H9 (cell line): Measurements from ENCODE around the gene CFL1. TPM values are rescaled to one million over a fixed set of nuclear protein-coding genes. Genes with fewer than 3 reads are reported as not detected.

Source experiments
- DNase-seq: peaks from one replicate; pipeline ENCODE4 v3.0.0-alpha.2; 2017
- H2AFZ ChIP-seq: one replicate; pipeline ENCODE4 v1.6.1; 2013; ENCODE audit warnings: mild to moderate bottlenecking, low read length, control low read depth, moderate library complexity
- H2AK5ac ChIP-seq: 2 replicates; pipeline ENCODE4 v1.6.1; 2013; ENCODE audit warnings: low read length, control low read depth, mixed read lengths; ENCODE audit not compliant: insufficient read length
- H2BK120ac ChIP-seq: one replicate; pipeline ENCODE4 v1.6.1; 2013; ENCODE audit warnings: low read depth, mild to moderate bottlenecking, low read length, control low read depth, inconsistent platforms; ENCODE audit not compliant: poor library complexity, severe bottlenecking
- H2BK12ac ChIP-seq: 2 replicates; pipeline ENCODE4 v1.6.1; 2013; ENCODE audit warnings: low read length, control low read depth, mixed read lengths, low read depth; ENCODE audit not compliant: insufficient read length
- H2BK15ac ChIP-seq: 2 replicates; pipeline ENCODE4 v1.6.1; 2013; ENCODE audit warnings: low read depth, low read length, control low read depth
- H2BK20ac ChIP-seq: one replicate; pipeline ENCODE4 v1.6.1; 2013; ENCODE audit warnings: low read depth, mild to moderate bottlenecking, low read length, control low read depth, inconsistent platforms; ENCODE audit not compliant: poor library complexity, severe bottlenecking
- H2BK5ac ChIP-seq: 2 replicates; pipeline ENCODE4 v1.6.1; 2013; ENCODE audit warnings: low read length, control low read depth, mixed read lengths; ENCODE audit not compliant: insufficient read length
- H3K14ac ChIP-seq: 2 replicates; pipeline ENCODE4 v1.6.1; 2013; ENCODE audit warnings: low read length, control low read depth; ENCODE audit not compliant: insufficient read depth
- H3K18ac ChIP-seq: 2 replicates; pipeline ENCODE4 v1.6.1; 2013; ENCODE audit warnings: low read depth, mild to moderate bottlenecking, mixed read lengths, low read length, control low read depth; ENCODE audit not compliant: insufficient read length
- H3K23ac ChIP-seq: 2 replicates; pipeline ENCODE4 v1.6.1; 2013; ENCODE audit warnings: low read length, control low read depth, mixed read lengths, low read depth; ENCODE audit not compliant: insufficient read length
- H3K23me2 ChIP-seq: 2 replicates; pipeline ENCODE4 v1.6.1; 2013; ENCODE audit warnings: low read depth, mild to moderate bottlenecking, mixed read lengths, low read length, control low read depth; ENCODE audit not compliant: insufficient read length, poor library complexity, severe bottlenecking
- H3K27ac ChIP-seq: 2 replicates; pipeline ENCODE4 v1.5.1; 2013; ENCODE audit warnings: low read length, control low read depth, mixed read lengths, low read depth; ENCODE audit not compliant: insufficient read length
- H3K27me3 ChIP-seq: 2 replicates; pipeline ENCODE4 v1.6.1; 2013; ENCODE audit warnings: low read length, control low read depth, inconsistent platforms; ENCODE audit not compliant: insufficient read depth
- H3K4ac ChIP-seq: 2 replicates; pipeline ENCODE4 v1.6.1; 2013; ENCODE audit warnings: low read depth, mild to moderate bottlenecking, control low read depth, inconsistent platforms, low read length, moderate library complexity
- H3K4me1 ChIP-seq: 2 replicates; pipeline ENCODE4 v1.6.1; 2013; ENCODE audit warnings: low read length, control low read depth, inconsistent platforms; ENCODE audit not compliant: insufficient read depth
- H3K4me2 ChIP-seq: 2 replicates; pipeline ENCODE4 v1.6.1; 2013; ENCODE audit warnings: low read length, control low read depth, mixed read lengths; ENCODE audit not compliant: insufficient read length, insufficient read depth
- H3K56ac ChIP-seq: 2 replicates; pipeline ENCODE4 v1.6.1; 2013; ENCODE audit warnings: low read depth, mild to moderate bottlenecking, mixed read lengths, low read length, control low read depth; ENCODE audit not compliant: insufficient read length
- H3K79me1 ChIP-seq: 2 replicates; pipeline ENCODE4 v1.6.1; 2013; ENCODE audit warnings: low read depth, mild to moderate bottlenecking, moderate library complexity, low read length, control low read depth, inconsistent platforms; ENCODE audit not compliant: insufficient read depth, poor library complexity, severe bottlenecking
- H3K79me2 ChIP-seq: 2 replicates; pipeline ENCODE4 v1.6.1; 2013; ENCODE audit warnings: low read length, control low read depth, inconsistent platforms; ENCODE audit not compliant: insufficient read depth
- H3K9ac ChIP-seq: 2 replicates; pipeline ENCODE4 v1.6.1; 2013; ENCODE audit warnings: low read length, control low read depth, mixed read lengths; ENCODE audit not compliant: insufficient read length; ENCODE audit errors: extremely low read depth
- H3K9me3 ChIP-seq: one replicate; pipeline ENCODE4 v1.6.1; 2013; ENCODE audit warnings: low read depth, low read length, inconsistent platforms; ENCODE audit not compliant: control insufficient read depth
- H3T11ph ChIP-seq: one replicate; pipeline ENCODE4 v1.6.1; 2013; ENCODE audit warnings: mild to moderate bottlenecking, low read length, control low read depth, inconsistent platforms
- H4K20me1 ChIP-seq: one replicate; pipeline ENCODE4 v1.6.1; 2013; ENCODE audit not compliant: control insufficient read depth, insufficient read length, insufficient read depth
- H4K5ac ChIP-seq: 2 replicates; pipeline ENCODE4 v1.6.1; 2013; ENCODE audit warnings: low read depth, mild to moderate bottlenecking, mixed read lengths, low read length, control low read depth; ENCODE audit not compliant: insufficient read length
- H4K8ac ChIP-seq: replicated peaks from 2 replicates; pipeline ENCODE4 v1.6.1; 2013; ENCODE audit warnings: low read length, control low read depth, mixed read lengths, low read depth; ENCODE audit not compliant: insufficient read length
- H4K91ac ChIP-seq: 2 replicates; pipeline ENCODE4 v1.6.1; 2013; ENCODE audit warnings: low read depth, mild to moderate bottlenecking, moderate library complexity, mixed read lengths, low read length, control low read depth; ENCODE audit not compliant: insufficient read length
- H3K27ac Mint-ChIP-seq, 3 experiments: 2 replicates in 2 of 3; 3 replicates in 1 of 3; pipeline ENCODE4 v1.8.0; 2020 to 2021; ENCODE audit warnings: mixed read lengths in 3 of 3, mild to moderate bottlenecking in 1 of 3, moderate library complexity in 1 of 3
- H3K27me3 Mint-ChIP-seq: 2 replicates; pipeline ENCODE4 v1.8.0; 2021; ENCODE audit warnings: low read depth, mild to moderate bottlenecking, moderate library complexity, mixed read lengths
- H3K36me3 Mint-ChIP-seq, 3 experiments: 2 replicates in 2 of 3; 3 replicates in 1 of 3; pipeline ENCODE4 v1.8.0; 2020 to 2021; ENCODE audit warnings: low read depth in 3 of 3, mixed read lengths in 3 of 3; ENCODE audit not compliant: insufficient read depth in 1 of 3
- H3K4me1 Mint-ChIP-seq, 2 experiments: 2 replicates each; pipeline ENCODE4 v1.8.0; 2020; ENCODE audit warnings: mixed read lengths in 2 of 2
- H3K4me3 Mint-ChIP-seq, 2 experiments: 2 replicates in 1 of 2; 3 replicates in 1 of 2; pipeline ENCODE4 v1.8.0; 2020 to 2021; ENCODE audit warnings: mild to moderate bottlenecking in 2 of 2, mixed read lengths in 2 of 2, moderate library complexity in 1 of 2
- H3K9me3 Mint-ChIP-seq, 2 experiments: 2 replicates in 1 of 2; 3 replicates in 1 of 2; pipeline ENCODE4 v1.8.0; 2020; ENCODE audit warnings: mild to moderate bottlenecking in 2 of 2, mixed read lengths in 2 of 2, moderate library complexity in 1 of 2
- whole genome bisulfite sequencing: extraction: QIAGEN DNeasy Blood & Tissue Kit; methylation state at CpG from one replicate; pipeline ENCODE4 v1.1.7; 2013; ENCODE audit warnings: missing lambda C conversion rate, low lambda C conversion rate, mixed read lengths; ENCODE audit not compliant: insufficient read length; ENCODE audit errors: extremely low coverage; 5-methylcytosine and 5-hydroxymethylcytosine counted together
- total RNA-seq: library from RNA; stranded (reverse); gene quantifications from 2 replicates; pipeline ENCODE4 v1.2.1, GENCODE V29; 2021
- TF ChIP-seq, protein P1 (sequence below): fragments of 200-600 bp; sonication (generic); conservative IDR thresholded peaks from 3 replicates; pipeline ENCODE4 v1.8.0; 2021; ENCODE audit warnings: antibody characterized with exemption, mild to moderate bottlenecking

The CFL1 gene
- total RNA-seq, 1 experiment from 2014 or later = 1,107 TPM

DNA sequence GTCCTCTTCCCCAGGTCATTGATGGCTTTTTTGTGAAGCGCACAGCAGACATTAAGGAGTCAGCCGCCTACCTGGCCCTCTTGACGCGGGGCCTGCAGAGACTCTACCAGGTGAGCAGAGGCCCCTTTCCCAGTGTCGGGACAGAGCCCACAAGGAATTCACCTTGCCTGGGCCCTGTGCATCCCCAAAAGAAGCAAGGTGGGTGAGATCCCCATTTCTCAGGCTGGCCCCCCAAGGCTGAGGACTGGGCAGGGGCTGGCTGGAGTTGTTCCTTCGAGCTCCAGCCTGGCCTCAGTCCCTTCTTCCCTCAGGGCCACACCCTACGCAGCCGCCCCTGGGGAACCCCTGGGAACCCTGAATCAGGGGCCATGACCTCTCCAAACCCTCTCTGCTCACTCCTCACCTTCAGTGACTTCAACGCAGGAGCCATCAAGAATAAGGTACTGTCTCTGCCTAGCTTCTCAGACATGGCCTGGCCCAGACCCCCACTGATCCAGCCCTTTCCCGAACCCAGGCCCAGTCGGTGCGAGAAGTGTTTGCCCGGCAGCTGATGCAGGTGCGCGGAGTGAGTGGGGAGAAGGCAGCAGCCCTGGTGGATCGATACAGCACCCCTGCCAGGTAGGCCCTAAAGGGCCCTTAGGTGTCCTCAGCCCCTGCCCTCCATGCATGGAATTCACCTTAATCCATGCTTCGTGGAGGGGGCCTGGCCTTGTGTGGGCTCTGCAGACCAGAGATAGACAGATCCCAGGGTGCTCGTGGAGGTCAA lies 6.9 kb upstream of the CFL1 start:
- H3T11ph ChIP-seq = no peak overlapping the region
- no peak overlapping the region for H3K23ac ChIP-seq
- no peak overlapping the region for H3K4ac ChIP-seq
- H3K4me1 ChIP-seq = no peaks in the 10 kb centered on the region
- no peak overlapping the region for H2BK12ac ChIP-seq
- H4K8ac ChIP-seq = no peak overlapping the region
- no peaks in the 10 kb centered on the region for H3K79me2 ChIP-seq
- TF ChIP-seq, protein P1, sequence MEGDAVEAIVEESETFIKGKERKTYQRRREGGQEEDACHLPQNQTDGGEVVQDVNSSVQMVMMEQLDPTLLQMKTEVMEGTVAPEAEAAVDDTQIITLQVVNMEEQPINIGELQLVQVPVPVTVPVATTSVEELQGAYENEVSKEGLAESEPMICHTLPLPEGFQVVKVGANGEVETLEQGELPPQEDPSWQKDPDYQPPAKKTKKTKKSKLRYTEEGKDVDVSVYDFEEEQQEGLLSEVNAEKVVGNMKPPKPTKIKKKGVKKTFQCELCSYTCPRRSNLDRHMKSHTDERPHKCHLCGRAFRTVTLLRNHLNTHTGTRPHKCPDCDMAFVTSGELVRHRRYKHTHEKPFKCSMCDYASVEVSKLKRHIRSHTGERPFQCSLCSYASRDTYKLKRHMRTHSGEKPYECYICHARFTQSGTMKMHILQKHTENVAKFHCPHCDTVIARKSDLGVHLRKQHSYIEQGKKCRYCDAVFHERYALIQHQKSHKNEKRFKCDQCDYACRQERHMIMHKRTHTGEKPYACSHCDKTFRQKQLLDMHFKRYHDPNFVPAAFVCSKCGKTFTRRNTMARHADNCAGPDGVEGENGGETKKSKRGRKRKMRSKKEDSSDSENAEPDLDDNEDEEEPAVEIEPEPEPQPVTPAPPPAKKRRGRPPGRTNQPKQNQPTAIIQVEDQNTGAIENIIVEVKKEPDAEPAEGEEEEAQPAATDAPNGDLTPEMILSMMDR = no peak
- Mint-ChIP-seq H3K4me3 (no peak overlapping the region; a peak in 1 of 5 replicates), H3K27ac (no peak overlapping the region), H3K4me1 (peaks cover 21 to 22% of the 10 kb centered on the region in 2 experiments), H3K36me3 (peaks cover 24 to 41% (median 40%) of the 10 kb centered on the region in 3 experiments; a peak in 6 of 7 replicates), H3K27me3 (peaks cover 4% of the 10 kb centered on the region), H3K9me3 (peaks cover 0 to 3% of the 10 kb centered on the region in 2 experiments; a peak in 1 of 5 replicates)
- H4K91ac ChIP-seq = no peak overlapping the region
- no peak overlapping the region for H3K27ac ChIP-seq
- H3K9ac ChIP-seq = no peak overlapping the region
- no peak overlapping the region for H3K56ac ChIP-seq
- no peak overlapping the region for H3K4me2 ChIP-seq
- no peak overlapping the region for H4K5ac ChIP-seq
- H3K79me1 ChIP-seq = no peaks in the 10 kb centered on the region
- no peak overlapping the region for H3K14ac ChIP-seq
- no peaks in the 10 kb centered on the region for H4K20me1 ChIP-seq
- no peak overlapping the region for H2BK5ac ChIP-seq
- H2BK20ac ChIP-seq = no peak overlapping the region
- no peak overlapping the region for H2AK5ac ChIP-seq
- H2BK15ac ChIP-seq = no peak overlapping the region
- no peak for DNase-seq
- no peak overlapping the region for H2BK120ac ChIP-seq
- no peak overlapping the region for H3K18ac ChIP-seq
- no peaks in the 10 kb centered on the region; the same call in 1 of the 2 replicates for H3K27me3 ChIP-seq
- peaks cover 7% of the 10 kb centered on the region for H3K23me2 ChIP-seq
- H2AFZ ChIP-seq = no peak overlapping the region
- no CpG with 5 or more reads among the region's 18 CpGs for WGBS
- H3K9me3 ChIP-seq = no peaks in the 10 kb centered on the region
